DND-41 (cell line): ENCODE measurements around the gene RAI1.

Experiments
- ATAC-seq: fragments of 200-7000 bp; cut with Tn5 transposase; 3 replicates; pipeline ENCODE4 v1.9.1; 2021; ENCODE audit warnings: low read depth; ENCODE audit not compliant: insufficient read depth
- DNase-seq: peaks from one replicate; pipeline ENCODE4 v3.0.0-alpha.2; 2020
- H2AFZ ChIP-seq: 2 replicates; pipeline ENCODE4 v1.6.0; 2012; ENCODE audit warnings: low read depth, low read length
- H3K27ac ChIP-seq: 2 replicates; pipeline ENCODE4 v1.5.1; 2012; ENCODE audit warnings: low read length, inconsistent platforms
- H3K27me3 ChIP-seq: fragments of 200-600 bp; sonication (generic); 2 replicates; pipeline ENCODE4 v1.6.0; 2012; ENCODE audit warnings: low read length, mild to moderate bottlenecking, inconsistent platforms; ENCODE audit not compliant: insufficient read depth, poor library complexity
- H3K36me3 ChIP-seq: 2 replicates; pipeline ENCODE4 v1.5.1; 2012; ENCODE audit warnings: low read length, inconsistent platforms; ENCODE audit not compliant: insufficient read depth
- H3K4me1 ChIP-seq: 2 replicates; pipeline ENCODE4 v1.5.1; 2012; ENCODE audit warnings: mild to moderate bottlenecking, low read length; ENCODE audit not compliant: insufficient read depth
- H3K4me2 ChIP-seq: 2 replicates; pipeline ENCODE4 v1.6.0; 2012; ENCODE audit warnings: mild to moderate bottlenecking, moderate library complexity, low read length, inconsistent platforms; ENCODE audit not compliant: insufficient read depth
- H3K4me3 ChIP-seq, 2 experiments: fragments of 200-600 bp in 1 of 2; shearing (Covaris generic) in 1 of 2; 2 replicates each; pipeline ENCODE4 v1.5.1; 2012 to 2016; ENCODE audit warnings: inconsistent platforms in 2 of 2, low read length in 2 of 2, mild to moderate bottlenecking in 2 of 2, low read depth in 1 of 2, moderate library complexity in 1 of 2
- H3K79me2 ChIP-seq: 2 replicates; pipeline ENCODE4 v1.6.0; 2012; ENCODE audit warnings: low read length, inconsistent platforms; ENCODE audit not compliant: insufficient read depth
- H3K9ac ChIP-seq: 2 replicates; pipeline ENCODE4 v1.6.0; 2012; ENCODE audit warnings: low read depth, mild to moderate bottlenecking, inconsistent platforms, low read length, moderate library complexity
- H3K9me3 ChIP-seq: 2 replicates; pipeline ENCODE4 v1.5.1; 2012; ENCODE audit warnings: low read length, moderate library complexity, mild to moderate bottlenecking, inconsistent platforms; ENCODE audit not compliant: insufficient read depth, severe bottlenecking
- H4K20me1 ChIP-seq: 2 replicates; pipeline ENCODE4 v1.6.0; 2012; ENCODE audit warnings: low read length; ENCODE audit not compliant: insufficient read depth
- CTCF ChIP-seq: IDR thresholded peaks from 2 replicates; pipeline ENCODE4 v1.5.1; 2012; ENCODE audit warnings: borderline replicate concordance, low read length, moderate library complexity, mild to moderate bottlenecking; ENCODE audit not compliant: poor library complexity, severe bottlenecking; ENCODE audit errors: extremely low read depth
- EZH2 ChIP-seq: IDR thresholded peaks from 3 replicates; pipeline ENCODE4 v1.6.1; 2012; ENCODE audit warnings: borderline replicate concordance, low read depth, mild to moderate bottlenecking, moderate library complexity, low read length, inconsistent platforms; ENCODE audit not compliant: severe bottlenecking

Gene RAI1

GRCh38 chr17:17682293-17682736 is 1.1 kb downstream of the RAI1 start:
- peaks cover 61% of the 10 kb centered on the region for H3K79me2 ChIP-seq

GRCh38 chr17:17682737-17683680 is 1.8 kb downstream of the RAI1 start:
- Histone ChIP-seq H3K9me3 (no peaks in the 10 kb centered on the region), H3K79me2 (peaks cover 67% of the 10 kb centered on the region), H2AFZ (peak overlapping the region; percentile 81), H4K20me1 (peaks cover 52% of the 10 kb centered on the region), H3K9ac (peak overlapping the region; percentile 97), H3K4me3 (peak overlapping the region; percentile 79 to 91), H3K27me3 (no peaks in the 10 kb centered on the region), H3K4me2 (peak overlapping the region; percentile 87), H3K4me1 (peaks cover 34% of the 10 kb centered on the region), H3K27ac (peak overlapping the region; percentile 84), H3K36me3 (peaks cover 16% of the 10 kb centered on the region)
- ATAC-seq (peak; percentile 73), DNase-seq (peak; percentile 78)
- no peak for TF ChIP-seq CTCF
- TF ChIP-seq EZH2 = no peak

More at GRCh38 chr17:17682293-17682736, 1.1 kb downstream of the RAI1 start:
- Histone ChIP-seq H3K4me3 (peak overlapping the region; percentile 79 to 91), H3K4me2 (peak overlapping the region; percentile 87), H3K36me3 (peaks cover 16% of the 10 kb centered on the region), H3K27ac (peak overlapping the region; percentile 84), H3K27me3 (no peaks in the 10 kb centered on the region), H3K9me3 (no peaks in the 10 kb centered on the region), H3K4me1 (peaks cover 32% of the 10 kb centered on the region), H4K20me1 (peaks cover 49% of the 10 kb centered on the region), H3K9ac (peak overlapping the region; percentile 97), H2AFZ (peak overlapping the region; percentile 81)
- DNase-seq (peak; percentile 53), ATAC-seq (peak; percentile 55)
- TF ChIP-seq CTCF (no peak), EZH2 (no peak)

- peak overlapping the region; percentile 84 for H3K27ac ChIP-seq
- TF ChIP-seq CTCF = no peak
- no peak for TF ChIP-seq EZH2
- H3K79me2 ChIP-seq = peaks cover 76% of the 10 kb centered on the region
- H3K9ac ChIP-seq = peak overlapping the region; percentile 97
- H3K4me2 ChIP-seq = peak overlapping the region; percentile 87
- no peak for ATAC-seq
- DNase-seq = no peak
- peaks cover 34% of the 10 kb centered on the region for H3K4me1 ChIP-seq
- H3K27me3 ChIP-seq = no peaks in the 10 kb centered on the region
- H3K9me3 ChIP-seq = no peaks in the 10 kb centered on the region
- H2AFZ ChIP-seq = no peak overlapping the region
- H3K36me3 ChIP-seq = peaks cover 16% of the 10 kb centered on the region
- H4K20me1 ChIP-seq = peaks cover 52% of the 10 kb centered on the region
- peak overlapping the region in 1 of 2 experiments; percentile 79; a peak in 2 of 4 replicates for H3K4me3 ChIP-seq
Observed at GRCh38 chr17:17683710-17684365, 2.6 kb downstream of the RAI1 start.
